Keratinocyte (primary cell): ENCODE results near the gene CLDN19. TPM values are rescaled to one million over a fixed set of nuclear protein-coding genes. Genes with fewer than 3 reads are reported as not detected.

Experiments used
- DNase-seq: peaks from one replicate; pipeline ENCODE4 v3.0.0-alpha.2; 2011; ENCODE audit warnings: low read depth, missing footprints, low spot score
- FAIRE-seq: peaks from 2 replicates; lab custom pipeline; 2011; peaks lifted over from hg19 to GRCh38; lab: Jason Lieb, UNC
- H2AFZ ChIP-seq: 2 replicates; pipeline ENCODE4 v1.6.0; 2012; ENCODE audit warnings: low read length, control low read depth, inconsistent platforms; ENCODE audit not compliant: control insufficient read depth
- H3K27ac ChIP-seq: 2 replicates; pipeline ENCODE4 v1.5.1; 2011; ENCODE audit warnings: low read length; ENCODE audit not compliant: control insufficient read depth, insufficient read depth
- H3K27me3 ChIP-seq: 3 replicates; pipeline ENCODE4 v1.6.0; 2011; ENCODE audit warnings: low read length; ENCODE audit not compliant: control insufficient read depth, insufficient read depth; ENCODE audit errors: extremely low read depth
- H3K36me3 ChIP-seq, 2 experiments: 2 replicates in 1 of 2; 3 replicates in 1 of 2; pipeline ENCODE4 v1.5.1; 2011; ENCODE audit warnings: low read length in 2 of 2, mild to moderate bottlenecking in 1 of 2; ENCODE audit not compliant: control insufficient read depth in 2 of 2, insufficient read depth in 2 of 2; ENCODE audit errors: extremely low read depth in 1 of 2
- H3K4me1 ChIP-seq: 3 replicates; pipeline ENCODE4 v1.5.1; 2011; ENCODE audit warnings: low read length; ENCODE audit not compliant: control insufficient read depth, insufficient read depth; ENCODE audit errors: extremely low read depth
- H3K4me2 ChIP-seq: 3 replicates; pipeline ENCODE4 v1.6.0; 2011; ENCODE audit warnings: low read depth, low read length; ENCODE audit not compliant: control insufficient read depth, insufficient read depth; ENCODE audit errors: extremely low read depth
- H3K4me3 ChIP-seq, 3 experiments: fragments of 200-600 bp in 1 of 3; sonication (generic) in 1 of 3; 2 replicates in 2 of 3; 3 replicates in 1 of 3; pipeline ENCODE4 v1.5.1; 2011 to 2016; ENCODE audit warnings: low read length in 3 of 3, mild to moderate bottlenecking in 3 of 3, control low read depth in 2 of 3, inconsistent platforms in 1 of 3, low read depth in 1 of 3, mixed read lengths in 1 of 3, mixed run types in 1 of 3, moderate library complexity in 1 of 3; ENCODE audit not compliant: control insufficient read depth in 2 of 3, insufficient read depth in 2 of 3; ENCODE audit errors: extremely low read depth in 1 of 3
- H3K79me2 ChIP-seq: 2 replicates; pipeline ENCODE4 v1.6.0; 2012; ENCODE audit warnings: low read length; ENCODE audit not compliant: control insufficient read depth, insufficient read depth
- H3K9ac ChIP-seq: 3 replicates; pipeline ENCODE4 v1.6.0; 2011; ENCODE audit warnings: low read length; ENCODE audit not compliant: control insufficient read depth, insufficient read depth; ENCODE audit errors: extremely low read depth
- H3K9me1 ChIP-seq: 3 replicates; pipeline ENCODE4 v1.6.0; 2011; ENCODE audit warnings: low read length; ENCODE audit not compliant: control insufficient read depth, insufficient read depth; ENCODE audit errors: extremely low read depth
- H3K9me3 ChIP-seq: 2 replicates; pipeline ENCODE4 v1.5.1; 2012; ENCODE audit warnings: low read depth, low read length; ENCODE audit not compliant: control insufficient read depth
- H4K20me1 ChIP-seq: 3 replicates; pipeline ENCODE4 v1.6.0; 2011; ENCODE audit warnings: low read length; ENCODE audit not compliant: control insufficient read depth, insufficient read depth; ENCODE audit errors: extremely low read depth
- CTCF ChIP-seq, 3 experiments: IDR thresholded peaks in 1 of 3; conservative IDR thresholded peaks in 1 of 3; optimal IDR thresholded peaks in 1 of 3; 2 replicates in 2 of 3; 3 replicates in 1 of 3; pipeline versions ENCODE3 to v1.5.1; 2011; ENCODE audit warnings: low read length in 3 of 3, mild to moderate bottlenecking in 3 of 3, moderate library complexity in 2 of 3, control low read depth in 1 of 3, inconsistent platforms in 1 of 3; ENCODE audit not compliant: insufficient read depth in 2 of 3; ENCODE audit errors: extremely low read depth in 1 of 3
- EZH2 ChIP-seq: IDR thresholded peaks from one replicate; pipeline ENCODE4 v1.6.1; 2012; ENCODE audit warnings: inconsistent platforms, mild to moderate bottlenecking, low read length, moderate library complexity
- dilution Hi-C: fragments of 300-500 bp; cut with MboI; formaldehyde crosslinking; loops from one replicate; pipeline ENCODE4 v1.7.0; 2020; ENCODE audit warnings: low sequenced_read_pairs; ENCODE audit not compliant: extremely low pct_ligation_motif_present
- polyA plus RNA-seq, 5 experiments: library from polyadenylated mRNA; depleted of rRNA in 3 of 5; stranded (reverse) in 3 of 5; stranded (forward) in 1 of 5; unstranded in 1 of 5; fragments of >200 nt; gene quantifications; 1 replicate in 1 of 5; 2 replicates in 3 of 5; 3 replicates in 1 of 5; pipeline versions ENCODE4 v1.2.1 to v1.2.3, GENCODE V29; 2011 to 2012; ENCODE audit warnings: missing spikeins in 2 of 5, low read depth in 1 of 5, low replicate concordance in 1 of 5

The CLDN19 gene
- polyA plus RNA-seq, 1 donor (not counting 4 experiments of a cell fraction or from before 2014, with no cell fraction given): not detected

- Histone ChIP-seq H4K20me1 (no peaks in the 10 kb centered on the region), H3K27me3 (peaks cover 11% of the 10 kb centered on the region), H2AFZ (no peak overlapping the region), H3K4me1 (peaks cover 4% of the 10 kb centered on the region), H3K9ac (no peak overlapping the region), H3K9me1 (no peaks in the 10 kb centered on the region), H3K9me3 (no peaks in the 10 kb centered on the region), H3K27ac (no peak overlapping the region), H3K4me2 (no peak overlapping the region), H3K79me2 (no peaks in the 10 kb centered on the region), H3K4me3 (no peak overlapping the region), H3K36me3 (no peaks in the 10 kb centered on the region)
- dilution Hi-C loops: no loop called here
- no peak for DNase-seq
- no peak for TF ChIP-seq CTCF (optimal IDR thresholded peaks at IDR 0.05 in 1 of 3, IDR thresholded peaks at IDR 0.05 in 1 of 3, conservative IDR thresholded peaks at IDR 0.05 in 1 of 3; ENCODE audit: extremely low read depth in 1 of 3, insufficient read depth in 2 of 3, low read length in 3 of 3)
- TF ChIP-seq EZH2: no peak
- no peak for FAIRE-seq
These were observed 46.1 kb upstream of the CLDN19 start for GRCh38 chr1:42786097-42786496.

- no peaks in the 10 kb centered on the region for H3K9me1 ChIP-seq
- FAIRE-seq (no peak), DNase-seq (no peak)
- peaks cover 11% of the 10 kb centered on the region for H3K27me3 ChIP-seq
- peak; percentile 40 for TF ChIP-seq EZH2
- no peak for TF ChIP-seq CTCF (optimal IDR thresholded peaks at IDR 0.05 in 1 of 3, IDR thresholded peaks at IDR 0.05 in 1 of 3, conservative IDR thresholded peaks at IDR 0.05 in 1 of 3; ENCODE audit: extremely low read depth in 1 of 3, insufficient read depth in 2 of 3, low read length in 3 of 3)
- H4K20me1 ChIP-seq: no peaks in the 10 kb centered on the region
- no peak within 1 kb of the TSS for H3K27ac ChIP-seq
- dilution Hi-C loops: no loop called here
- H3K9me3 ChIP-seq: no peaks in the 10 kb centered on the region
- H3K36me3 ChIP-seq: peaks cover 1 to 8% of the 10 kb centered on the region in 2 experiments
- peak within 1 kb of the TSS; percentile 59 for H3K4me2 ChIP-seq
- H3K9ac ChIP-seq: no peak within 1 kb of the TSS
- H3K4me1 ChIP-seq: peaks cover 4% of the 10 kb centered on the region
- H2AFZ ChIP-seq: no peak within 1 kb of the TSS
- H3K79me2 ChIP-seq: no peaks in the 10 kb centered on the region
- H3K4me3 ChIP-seq: peak within 1 kb of the TSS in 1 of 3 experiments; percentile 24
These were observed 45.1 kb upstream of the CLDN19 start, which contains the start of gene TMEM269 for GRCh38 chr1:42784946-42785693. Gene TMEM269 (plus strand): TSS chr1:42784991. CDS start chr1:42789894, 4,903 bp downstream.
